Tibial artery (tissue), 4 donors: ENCODE measurements around the gene SIGLEC14.

Experiments
- DNase-seq, 2 donors: peaks; one replicate each; pipeline ENCODE4 v3.0.0-alpha.2; 2019
- H3K27ac ChIP-seq, 2 donors: fragments of 200-600 bp; sonication (generic) in 1 of 2; 1 replicate in 1 of 2; 2 replicates in 1 of 2; pipeline ENCODE4 v1.5.1; 2018 to 2019; ENCODE audit warnings: mild to moderate bottlenecking in 1 of 2
- H3K27me3 ChIP-seq, 2 donors: fragments of 200-600 bp; sonication (generic) in 1 of 2; one replicate each; pipeline versions ENCODE4 v1.5.1 to v1.6.0; 2016 to 2019
- H3K36me3 ChIP-seq, 3 donors: fragments of 200-600 bp; sonication (generic) in 2 of 3; one replicate each; pipeline ENCODE4 v1.5.1; 2016 to 2019; ENCODE audit warnings: mild to moderate bottlenecking in 2 of 3
- H3K4me1 ChIP-seq, 4 donors: fragments of 200-600 bp; sonication (generic) in 2 of 4; 1 replicate in 3 of 4; 2 replicates in 1 of 4; pipeline ENCODE4 v1.5.1; 2016 to 2019
- H3K4me3 ChIP-seq, 2 donors: fragments of 200-600 bp; sonication (generic) in 1 of 2; 1 replicate in 1 of 2; 2 replicates in 1 of 2; pipeline ENCODE4 v1.5.1; 2018 to 2019; ENCODE audit warnings: mild to moderate bottlenecking in 2 of 2
- H3K9me3 ChIP-seq, 3 donors: fragments of 200-600 bp; sonication (generic) in 1 of 3; one replicate each; pipeline ENCODE4 v1.5.1; 2016 to 2019
- intact Hi-C: fragments of 100-400 bp; cut with DNase I; formaldehyde crosslinking; loops from one replicate; pipeline ENCODE4 v1.15.0; 2023; ENCODE audit warnings: low total_unique reads
- TF ChIP-seq, protein P1 (sequence below), 2 experiments: fragments of 200-600 bp in 1 of 2; fragments of 450-650 bp in 1 of 2; IDR thresholded peaks; one replicate each; pipeline ENCODE4 v1.5.1; 2017 to 2019; ENCODE audit warnings: antibody characterized with exemption in 2 of 2, mild to moderate bottlenecking in 1 of 2, moderate library complexity in 1 of 2

The SIGLEC14 gene

DNA sequence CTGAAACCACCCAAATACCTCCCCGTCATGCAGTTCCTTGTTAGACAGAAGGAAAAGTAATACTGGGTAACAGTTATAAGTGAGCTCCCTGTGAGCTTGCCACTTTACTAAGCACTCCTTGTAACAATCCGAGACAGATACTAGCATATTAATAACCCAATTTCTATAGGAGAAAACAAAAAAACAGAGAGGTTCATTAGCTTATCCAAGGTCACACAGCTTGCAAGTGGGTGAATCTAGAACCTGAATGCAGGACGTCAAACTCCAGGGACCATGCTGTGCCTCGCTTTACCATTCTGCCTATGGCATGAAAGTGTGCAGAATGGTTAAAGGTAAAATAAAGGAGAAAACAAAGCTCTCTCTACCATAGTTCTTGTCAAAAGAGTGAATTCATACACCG, 31.8 kb downstream of the SIGLEC14 start:
- H3K27me3 ChIP-seq = peaks cover 0 to 32% of the 10 kb centered on the region in 2 donors
- H3K36me3 ChIP-seq = no peaks in the 10 kb centered on the region
- no peak overlapping the region for H3K27ac ChIP-seq
- DNase-seq = no peak
- no peaks in the 10 kb centered on the region for H3K4me1 ChIP-seq
- TF ChIP-seq, protein P1, sequence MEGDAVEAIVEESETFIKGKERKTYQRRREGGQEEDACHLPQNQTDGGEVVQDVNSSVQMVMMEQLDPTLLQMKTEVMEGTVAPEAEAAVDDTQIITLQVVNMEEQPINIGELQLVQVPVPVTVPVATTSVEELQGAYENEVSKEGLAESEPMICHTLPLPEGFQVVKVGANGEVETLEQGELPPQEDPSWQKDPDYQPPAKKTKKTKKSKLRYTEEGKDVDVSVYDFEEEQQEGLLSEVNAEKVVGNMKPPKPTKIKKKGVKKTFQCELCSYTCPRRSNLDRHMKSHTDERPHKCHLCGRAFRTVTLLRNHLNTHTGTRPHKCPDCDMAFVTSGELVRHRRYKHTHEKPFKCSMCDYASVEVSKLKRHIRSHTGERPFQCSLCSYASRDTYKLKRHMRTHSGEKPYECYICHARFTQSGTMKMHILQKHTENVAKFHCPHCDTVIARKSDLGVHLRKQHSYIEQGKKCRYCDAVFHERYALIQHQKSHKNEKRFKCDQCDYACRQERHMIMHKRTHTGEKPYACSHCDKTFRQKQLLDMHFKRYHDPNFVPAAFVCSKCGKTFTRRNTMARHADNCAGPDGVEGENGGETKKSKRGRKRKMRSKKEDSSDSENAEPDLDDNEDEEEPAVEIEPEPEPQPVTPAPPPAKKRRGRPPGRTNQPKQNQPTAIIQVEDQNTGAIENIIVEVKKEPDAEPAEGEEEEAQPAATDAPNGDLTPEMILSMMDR (IDR thresholded peaks at IDR 0.05) = no peak
- intact Hi-C loops = no loop called here
- H3K4me3 ChIP-seq = no peak overlapping the region
- no peaks in the 10 kb centered on the region for H3K9me3 ChIP-seq

GRCh38 chr19:51610576-51610975, 36.0 kb downstream of the SIGLEC14 start:
- TF ChIP-seq, protein P1 (IDR thresholded peaks at IDR 0.05) = no peak
- H3K4me1 ChIP-seq = no peaks in the 10 kb centered on the region
- no peak overlapping the region for H3K4me3 ChIP-seq
- no peak overlapping the region for H3K27ac ChIP-seq
- no peaks in the 10 kb centered on the region for H3K9me3 ChIP-seq
- H3K27me3 ChIP-seq = peaks cover 0 to 25% of the 10 kb centered on the region in 2 donors
- intact Hi-C loops = no loop called here
- no peaks in the 10 kb centered on the region for H3K36me3 ChIP-seq
- DNase-seq = no peak

- no peak overlapping the region for H3K4me3 ChIP-seq
- H3K36me3 ChIP-seq = no peaks in the 10 kb centered on the region
- intact Hi-C loops = no loop called here
- peak; percentile 76 to 78 for DNase-seq
- H3K4me1 ChIP-seq = no peaks in the 10 kb centered on the region
- no peak overlapping the region for H3K27ac ChIP-seq
- H3K9me3 ChIP-seq = no peaks in the 10 kb centered on the region
- TF ChIP-seq, protein P1 (IDR thresholded peaks at IDR 0.05) = peak; percentile 18 to 23
- peaks cover 0 to 9% of the 10 kb centered on the region in 2 donors for H3K27me3 ChIP-seq
These were observed 38.6 kb downstream of the SIGLEC14 start for GRCh38 chr19:51607920-51608562.

DNA sequence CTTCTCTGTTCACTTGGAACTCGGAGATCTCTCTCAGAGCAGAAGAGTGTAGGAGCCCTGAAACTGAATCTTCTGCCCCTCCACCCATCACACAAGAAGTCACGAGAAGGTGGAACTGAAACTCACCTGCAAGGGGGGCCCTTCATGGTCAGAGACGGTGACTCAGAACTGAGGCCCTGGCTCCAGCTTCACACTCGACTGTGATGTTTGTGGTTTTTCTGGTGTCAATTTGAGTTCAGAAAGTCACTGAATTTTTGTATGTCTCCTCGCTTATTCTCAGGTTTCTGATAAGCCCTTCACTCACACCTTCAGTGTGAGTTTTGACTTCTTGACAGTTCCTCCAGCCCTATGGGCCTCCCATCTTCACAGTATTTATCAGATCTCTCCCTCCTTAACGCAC, 39.5 kb downstream of the SIGLEC14 start:
- no peaks in the 10 kb centered on the region for H3K9me3 ChIP-seq
- no peaks in the 10 kb centered on the region for H3K36me3 ChIP-seq
- DNase-seq = no peak
- intact Hi-C loops = no loop called here
- H3K4me1 ChIP-seq = no peaks in the 10 kb centered on the region
- TF ChIP-seq, protein P1 (IDR thresholded peaks at IDR 0.05) = no peak
- peaks cover 0 to under 1% of the 10 kb centered on the region in 2 donors for H3K27me3 ChIP-seq
- H3K4me3 ChIP-seq = no peak overlapping the region
- H3K27ac ChIP-seq = no peak overlapping the region

GRCh38 chr19:51602189-51602854, 44.3 kb downstream of the SIGLEC14 start:
- Histone ChIP-seq H3K36me3 (no peaks in the 10 kb centered on the region), H3K27me3 (peaks cover 0 to 38% of the 10 kb centered on the region in 2 donors), H3K27ac (no peak overlapping the region), H3K9me3 (no peaks in the 10 kb centered on the region), H3K4me1 (no peaks in the 10 kb centered on the region), H3K4me3 (no peak overlapping the region)
- TF ChIP-seq, protein P1 (IDR thresholded peaks at IDR 0.05) = no peak
- intact Hi-C loops = no loop called here
- no peak for DNase-seq
